Inferior parietal cortex (tissue), 1 donor: ENCODE results near the gene POLE4.

Experiments
- DNase-seq: peaks from one replicate; pipeline ENCODE4 v3.0.0-alpha.2; 2016; ENCODE audit errors: extremely low spot score

POLE4 gene, protein sequence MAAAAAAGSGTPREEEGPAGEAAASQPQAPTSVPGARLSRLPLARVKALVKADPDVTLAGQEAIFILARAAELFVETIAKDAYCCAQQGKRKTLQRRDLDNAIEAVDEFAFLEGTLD

DNA sequence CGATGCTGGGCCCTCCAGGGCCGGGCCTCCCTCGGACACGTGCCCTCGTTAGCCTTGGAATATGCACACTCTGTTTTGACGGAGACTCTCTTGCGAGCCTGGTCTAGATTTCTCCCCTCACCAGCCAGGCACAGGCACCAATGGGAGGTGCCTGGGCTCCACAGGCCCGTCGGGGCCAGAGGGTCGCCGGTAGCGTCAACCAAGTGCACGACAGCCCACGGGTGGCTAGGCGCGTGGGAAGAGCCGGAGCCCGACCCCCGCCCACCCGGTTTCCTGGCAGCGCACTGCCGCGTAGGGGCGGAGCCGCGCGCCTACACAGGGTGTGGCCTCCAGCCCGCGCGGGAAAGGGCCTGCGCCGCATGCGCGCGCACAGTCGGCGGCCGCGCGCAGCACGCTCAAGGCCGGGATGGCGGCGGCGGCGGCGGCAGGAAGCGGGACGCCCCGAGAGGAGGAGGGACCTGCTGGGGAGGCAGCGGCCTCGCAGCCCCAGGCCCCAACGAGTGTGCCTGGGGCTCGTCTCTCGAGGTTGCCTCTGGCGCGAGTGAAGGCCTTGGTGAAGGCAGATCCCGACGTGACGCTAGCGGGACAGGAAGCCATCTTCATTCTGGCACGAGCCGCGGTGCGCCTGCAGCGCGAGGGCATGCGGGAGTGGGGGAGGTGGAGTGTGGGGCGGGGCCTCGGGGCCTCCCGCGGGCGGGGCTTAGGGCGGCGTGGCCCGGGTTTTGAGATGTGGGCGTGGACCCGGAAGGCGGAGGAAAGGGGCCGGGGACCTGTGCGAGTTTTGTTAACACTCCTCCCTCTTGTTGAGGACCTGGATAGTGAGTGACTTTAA lies at the start of gene POLE4:
POLE4 (plus strand) TSS at position 370 of the 832 bp plus-strand sequence; CDS start at position 407, 37 bp downstream.
- DNase-seq = peak; percentile 82

DNA sequence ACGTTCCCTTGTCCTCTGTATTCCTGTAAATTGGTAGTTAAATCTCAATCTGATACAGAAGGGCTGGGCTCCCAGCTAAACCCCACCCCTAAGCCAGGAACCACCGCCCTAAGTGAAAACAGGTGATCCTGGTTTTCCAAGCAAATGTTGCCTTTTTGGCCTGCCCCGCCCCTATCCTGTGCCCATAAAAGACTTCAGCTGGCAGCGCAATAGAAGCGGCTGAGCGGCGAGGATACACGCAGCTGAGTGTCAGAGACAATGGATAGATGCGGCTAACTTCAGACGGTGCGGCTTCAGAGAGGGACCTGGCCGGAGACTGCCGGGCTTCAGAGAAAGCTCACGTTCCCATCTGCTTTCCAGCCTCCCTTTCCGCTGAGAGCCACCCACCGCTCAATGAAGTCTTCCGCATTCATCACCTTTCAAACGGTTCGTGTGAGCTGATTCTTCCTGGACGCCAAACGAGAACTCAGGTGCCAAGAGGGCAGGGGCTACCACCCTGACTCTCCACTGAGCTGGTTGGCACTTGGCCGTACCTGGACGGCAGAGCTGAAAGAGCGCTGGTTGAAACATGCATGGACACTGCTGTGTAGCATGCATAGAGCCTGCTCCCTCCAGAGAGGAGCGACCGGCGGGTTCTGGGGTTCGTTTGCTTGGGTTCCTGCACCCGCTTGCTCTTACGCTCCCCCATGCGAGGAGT lies 49.5 kb upstream of the POLE4 start:
- no peak for DNase-seq

DNA sequence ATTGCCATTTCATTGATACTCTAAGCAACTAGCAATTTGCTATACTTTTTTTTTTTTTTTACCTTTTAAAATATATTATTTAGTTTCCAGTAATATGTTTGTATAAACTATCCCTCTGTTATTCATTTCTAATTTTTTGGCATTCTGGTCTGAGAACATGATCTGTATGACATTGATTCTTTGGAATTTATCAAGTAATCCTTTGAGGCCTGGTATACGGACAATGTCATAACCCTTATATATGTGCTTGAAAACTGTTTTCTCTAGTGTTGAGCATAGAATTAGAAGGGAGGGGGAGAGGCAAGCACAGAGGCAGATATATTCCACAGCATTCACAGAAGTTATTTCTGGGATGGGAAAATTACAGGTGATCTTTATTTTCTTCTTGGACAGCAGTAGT lies 48.2 kb upstream of the POLE4 start:
- no peak for DNase-seq

DNA sequence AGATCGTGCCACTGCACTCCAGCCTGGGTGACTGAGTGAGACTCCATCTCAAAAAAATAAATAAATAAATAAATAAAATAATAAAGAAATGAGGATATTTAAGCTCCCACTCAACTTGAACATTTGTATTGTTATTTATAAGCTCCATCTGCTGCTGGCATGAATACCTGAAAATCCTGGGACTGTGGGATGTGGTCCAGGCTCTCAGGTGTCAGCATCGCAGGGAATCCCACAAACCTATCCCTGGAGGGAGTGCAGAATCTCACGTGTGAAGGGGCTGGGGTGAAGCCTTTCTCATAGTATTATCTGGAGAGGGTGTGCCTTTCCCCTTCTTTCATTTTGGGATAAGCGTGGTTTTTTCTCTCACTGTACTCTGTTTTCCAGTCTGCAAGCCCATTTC lies 47.4 kb upstream of the POLE4 start:
- DNase-seq = no peak

DNA sequence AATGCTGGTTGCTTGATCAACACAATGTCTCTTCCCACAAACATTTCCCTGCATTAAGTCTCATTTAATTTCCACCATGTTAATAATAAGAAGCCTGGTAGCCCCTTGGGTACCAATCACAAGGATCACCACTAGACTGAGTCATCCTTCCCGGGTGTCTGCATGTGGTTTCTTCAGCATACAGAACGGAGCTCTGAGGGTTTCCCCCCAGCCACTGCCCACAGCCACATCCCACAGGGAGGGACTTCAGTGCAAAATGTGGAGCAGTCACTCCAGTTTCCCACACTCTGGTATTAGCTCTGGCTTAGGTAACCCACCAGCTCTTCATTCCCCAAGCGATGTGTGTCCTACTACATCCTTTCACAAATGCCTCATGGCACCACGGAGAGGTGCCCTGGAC lies 42.7 kb upstream of the POLE4 start:
- DNase-seq = no peak

DNA sequence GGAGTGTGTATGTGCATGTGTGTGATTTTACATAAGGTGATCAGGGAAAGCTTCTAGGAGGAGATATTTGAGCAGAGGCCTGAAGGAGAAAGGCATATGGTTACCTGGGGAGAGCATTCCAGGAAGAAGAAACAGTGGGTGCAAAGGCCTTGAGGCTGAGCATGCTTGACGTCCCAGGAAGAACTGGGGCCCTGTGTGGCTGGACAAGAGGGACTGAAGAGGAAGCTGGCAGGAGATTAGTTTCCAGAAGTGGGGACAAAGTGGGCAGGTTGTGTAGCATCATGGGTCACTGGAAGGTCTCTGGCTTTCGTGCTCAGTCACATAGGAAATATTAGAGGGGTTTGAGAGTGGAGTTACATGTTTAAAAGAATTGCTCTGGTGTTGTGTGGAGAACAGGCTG lies 42.0 kb upstream of the POLE4 start:
- DNase-seq = no peak

DNA sequence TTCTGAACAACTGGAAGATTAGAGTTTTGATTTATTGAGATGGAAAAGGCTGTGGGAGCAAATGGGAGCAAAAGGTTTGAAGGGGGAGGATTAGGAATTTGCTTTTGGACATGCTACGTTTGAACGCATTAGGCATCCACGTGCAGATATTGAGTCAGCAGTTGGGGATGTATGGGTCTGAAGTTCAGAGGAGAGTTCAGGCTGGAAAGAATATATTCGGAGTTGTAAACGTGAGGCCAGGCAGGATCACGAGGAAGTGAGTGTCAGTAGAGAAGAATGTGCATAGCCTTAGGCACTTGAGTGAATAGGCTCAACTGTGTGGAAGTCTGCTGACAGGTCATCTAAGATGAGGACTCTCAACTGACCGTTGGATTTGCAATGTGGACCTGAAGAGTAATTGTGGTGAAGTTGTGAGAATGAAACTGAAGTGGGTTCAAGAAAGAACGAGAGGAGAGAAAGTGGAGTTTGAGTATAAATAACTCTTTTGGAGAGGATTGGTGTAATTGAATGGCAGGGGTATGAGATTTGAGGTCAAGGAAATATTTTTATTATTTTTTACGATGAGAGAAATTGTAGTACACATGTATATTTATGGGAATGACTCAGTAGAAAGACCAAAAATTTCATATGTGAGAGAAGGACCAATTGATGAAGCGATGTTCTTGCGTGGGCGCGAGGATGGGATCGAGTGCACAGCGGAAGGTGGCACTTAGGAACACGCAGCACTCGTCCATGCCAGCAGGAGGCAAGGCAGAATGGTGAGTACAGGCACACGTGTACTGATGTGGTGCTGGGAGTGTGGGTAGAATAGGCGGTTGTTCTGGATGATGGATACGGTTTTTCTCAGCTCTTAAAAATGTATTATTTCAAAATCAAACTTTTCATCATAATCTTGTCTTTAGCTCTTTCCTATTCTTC lies 40.5 kb upstream of the POLE4 start:
- DNase-seq = no peak

DNA sequence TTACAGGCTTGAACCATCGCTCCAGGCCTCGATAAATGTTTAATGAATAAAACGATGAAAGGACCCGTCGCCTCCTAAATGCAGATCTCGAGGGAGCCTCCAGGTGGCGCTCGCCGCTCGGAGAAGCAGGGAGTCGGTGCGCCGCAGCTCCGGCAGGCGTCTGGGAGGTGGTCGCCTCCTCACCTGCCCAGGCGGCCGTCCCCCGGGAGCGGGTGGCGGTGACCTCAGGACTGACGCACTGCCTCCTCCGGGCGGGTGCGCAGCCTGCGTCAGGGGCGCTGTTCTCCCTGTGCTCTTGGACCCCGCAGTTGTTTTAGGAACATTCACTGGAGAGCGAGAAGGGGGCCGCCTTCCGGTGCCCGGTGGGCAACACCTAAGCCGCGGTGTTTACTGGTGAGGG lies 38.6 kb upstream of the POLE4 start:
- DNase-seq = peak; percentile 69

DNA sequence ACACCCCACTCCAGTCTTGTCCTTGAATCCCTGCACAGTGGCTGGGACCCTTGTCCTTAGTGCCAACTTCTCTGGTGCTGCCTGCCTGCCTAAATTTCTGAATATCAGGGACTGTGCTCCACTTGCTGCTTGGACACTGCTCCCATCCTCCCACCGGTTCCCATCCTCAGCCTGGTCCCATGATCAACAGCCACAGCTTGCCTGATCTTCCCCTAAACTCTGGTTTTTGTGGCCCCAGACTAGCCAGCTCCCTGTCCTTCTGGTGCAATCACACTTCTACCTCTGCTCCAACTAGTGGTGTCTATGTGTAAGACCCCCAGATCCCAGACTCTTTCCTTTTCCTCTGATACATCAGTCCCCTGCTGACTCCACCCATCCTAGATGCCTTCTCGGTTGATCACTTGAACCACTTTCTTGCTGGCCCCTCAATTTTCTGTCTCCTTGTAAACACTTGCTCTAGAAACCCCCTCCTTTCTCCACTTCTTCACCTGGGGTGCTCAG lies 37.2 kb upstream of the POLE4 start:
- no peak for DNase-seq

DNA sequence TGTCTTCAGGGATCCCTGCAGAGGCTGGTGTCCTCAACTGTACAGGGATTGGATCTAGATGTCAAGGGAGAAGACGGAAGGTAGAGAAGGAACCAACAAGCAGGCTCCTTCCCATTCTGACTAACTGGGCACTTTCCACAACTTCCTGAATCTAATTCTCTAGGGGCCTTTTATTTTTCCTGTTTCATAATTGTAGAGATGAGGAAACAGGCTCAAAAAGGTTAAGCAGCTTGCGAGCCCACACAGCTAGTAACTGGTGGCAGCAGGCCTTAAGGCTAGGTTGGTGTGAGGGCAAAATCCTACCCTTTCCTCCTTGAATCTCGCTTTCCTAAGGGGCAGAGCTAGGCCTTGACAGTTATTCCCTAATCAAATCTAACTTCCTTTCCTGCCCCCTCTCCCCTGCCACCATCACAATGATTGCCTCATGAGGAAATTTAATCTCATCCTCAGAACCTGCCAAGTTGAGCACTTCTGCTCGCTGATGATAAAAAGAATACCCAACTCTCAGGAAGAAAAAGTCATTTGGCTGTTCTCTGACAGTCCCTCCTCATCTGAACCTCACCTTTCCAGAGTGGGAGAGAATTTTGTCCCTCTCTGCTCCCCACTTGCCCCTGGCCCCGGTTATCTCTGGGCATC lies 35.7 kb upstream of the POLE4 start:
- DNase-seq = no peak

DNA sequence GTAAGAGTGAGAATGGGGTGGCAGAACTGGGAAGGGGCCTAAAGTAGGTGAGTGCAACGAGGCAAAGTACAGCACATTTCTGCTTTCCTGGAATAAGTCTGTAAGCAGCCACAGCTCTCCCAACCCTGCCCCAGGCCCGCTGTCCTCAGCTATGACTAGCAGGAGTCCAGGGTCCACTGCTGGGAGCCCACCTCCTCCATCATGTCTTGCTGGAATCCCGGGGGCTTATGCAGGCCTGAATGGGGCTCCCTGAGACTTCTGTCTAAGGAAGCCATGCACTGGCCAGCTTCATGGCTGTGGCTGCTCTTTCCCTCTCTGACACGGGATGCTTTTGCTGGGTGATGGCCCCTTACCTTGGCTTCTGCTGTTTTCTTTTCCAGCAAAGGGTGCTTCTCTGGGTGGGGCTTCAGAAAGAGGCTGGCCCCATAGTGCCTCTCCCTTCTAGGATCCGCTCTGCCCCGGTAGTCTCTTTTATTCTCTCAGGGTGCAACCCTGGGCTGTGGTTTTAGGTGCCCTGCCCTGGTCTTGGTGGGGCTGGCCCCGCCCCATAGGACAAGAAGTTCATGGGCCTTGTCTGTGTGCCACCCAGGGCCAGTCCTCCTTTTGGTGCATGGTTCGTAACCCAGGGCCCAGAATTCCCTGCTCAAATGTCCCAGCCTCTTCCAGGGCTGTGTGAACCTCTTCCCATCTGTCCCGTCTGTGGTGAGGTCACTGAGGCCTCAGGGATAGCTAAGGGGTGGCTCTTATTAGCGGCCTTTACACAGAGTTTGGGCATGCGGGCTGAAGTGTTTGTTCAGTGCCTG lies 33.8 kb upstream of the POLE4 start:
- DNase-seq = no peak

DNA sequence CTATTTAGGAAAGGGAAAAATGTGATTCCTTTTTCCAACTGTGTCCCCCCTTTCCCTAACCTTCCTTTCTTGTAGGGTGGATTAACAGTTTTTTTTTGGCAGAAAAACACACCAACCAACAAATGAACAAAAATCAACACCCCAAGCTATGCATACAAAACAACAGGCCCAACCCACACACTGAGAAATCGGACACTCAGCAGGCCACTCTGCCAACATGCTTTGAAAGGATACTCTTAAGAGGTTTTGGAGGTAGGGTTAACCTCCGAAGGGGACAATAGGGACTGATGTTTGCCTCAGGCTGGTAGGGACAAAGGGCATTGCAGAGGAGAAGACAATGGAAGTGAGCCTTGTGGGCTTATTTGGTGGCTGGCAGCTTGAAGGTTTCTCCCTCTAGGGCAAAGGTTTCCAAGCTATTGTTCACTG lies 33.1 kb upstream of the POLE4 start:
- DNase-seq = no peak

DNA sequence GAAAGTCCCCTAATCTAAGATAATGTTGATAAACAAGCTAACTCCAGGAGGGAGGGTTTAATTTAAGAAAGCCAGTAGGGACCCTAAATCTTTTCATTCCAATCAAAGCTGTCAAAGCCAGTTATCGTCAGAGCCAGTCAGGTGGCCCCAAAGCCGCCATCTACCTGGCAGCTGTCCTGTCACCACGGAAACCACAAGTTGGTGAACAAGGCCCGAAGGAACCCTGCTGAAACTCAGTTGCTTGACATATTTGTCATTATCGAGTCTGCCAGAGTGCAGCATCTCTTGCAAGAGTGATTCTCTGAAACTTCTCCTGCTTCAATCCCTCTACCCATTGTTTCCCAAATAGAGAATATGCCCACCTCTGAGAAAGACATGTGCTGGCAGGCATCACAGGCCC lies 30.8 kb upstream of the POLE4 start:
- no peak for DNase-seq

DNA sequence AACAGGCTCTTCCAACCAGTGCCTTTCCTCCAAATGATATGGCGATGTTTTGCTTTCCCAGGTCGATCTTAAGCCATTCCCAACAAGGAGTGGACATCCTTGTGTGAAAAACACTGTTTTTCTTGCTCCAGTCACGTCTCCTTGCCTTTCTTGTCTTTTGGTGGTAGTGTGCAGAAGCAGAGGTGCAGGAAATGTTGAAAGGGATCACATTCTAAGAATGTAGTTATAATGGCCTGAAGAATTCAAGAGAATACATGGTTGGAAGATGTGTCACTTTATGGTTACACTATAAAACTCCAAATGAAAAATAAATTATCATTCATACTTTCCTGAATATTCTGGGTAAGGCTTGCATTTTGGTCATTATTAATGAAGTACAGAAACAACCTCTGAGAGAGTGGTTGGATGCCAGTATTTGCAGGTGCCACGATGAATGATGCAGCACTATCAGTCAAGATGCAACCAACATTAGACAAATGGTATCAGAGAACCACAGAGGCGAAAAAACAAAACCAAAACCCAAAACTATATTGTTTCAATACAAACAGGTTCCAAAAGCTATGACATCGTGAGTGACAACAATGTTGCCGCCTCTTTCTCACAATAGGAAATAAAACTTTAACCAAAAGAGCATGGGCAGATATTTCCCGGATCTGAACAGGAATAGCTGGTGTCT lies 27.5 kb upstream of the POLE4 start:
- DNase-seq = no peak

DNA sequence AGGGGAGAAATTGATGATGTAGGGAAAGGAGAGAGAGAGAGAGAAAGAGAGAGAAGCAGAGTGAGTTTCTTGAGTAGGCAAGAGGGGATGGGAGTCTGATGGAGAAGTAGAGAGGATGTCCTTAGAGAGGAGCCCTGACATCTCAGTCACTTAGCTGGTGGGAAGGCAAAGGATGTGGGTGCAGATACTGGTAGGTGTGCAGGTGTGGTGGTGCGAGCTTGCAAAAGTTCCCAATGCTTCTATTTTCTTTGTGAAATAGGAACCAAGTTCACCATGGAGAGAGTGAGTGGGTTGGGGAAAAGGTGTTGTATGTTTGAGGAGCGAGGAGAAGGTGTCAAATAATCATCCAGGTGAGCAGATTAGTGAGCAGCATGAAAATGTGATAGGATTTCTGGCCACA lies 26.5 kb upstream of the POLE4 start:
- no peak for DNase-seq

DNA sequence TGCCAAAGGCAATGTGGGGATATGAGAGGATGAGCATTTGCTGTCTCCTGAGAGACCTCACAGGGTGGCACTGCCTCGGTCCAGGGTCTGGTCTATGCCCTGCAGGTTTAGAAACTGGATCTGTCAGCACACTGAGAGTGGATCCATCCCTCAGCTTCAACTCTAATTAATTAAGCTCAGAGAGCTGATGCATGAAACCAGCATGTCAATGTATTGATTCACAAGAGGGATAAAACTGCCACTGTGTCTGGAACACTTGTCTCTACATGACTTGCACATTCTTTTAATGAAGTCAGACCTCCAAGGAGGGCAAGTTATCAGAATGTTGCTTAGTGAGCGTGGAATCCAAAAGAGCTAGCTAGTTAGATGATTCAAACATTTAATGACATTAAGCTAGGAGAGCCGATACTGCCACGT lies 22.5 kb upstream of the POLE4 start:
- no peak for DNase-seq

DNA sequence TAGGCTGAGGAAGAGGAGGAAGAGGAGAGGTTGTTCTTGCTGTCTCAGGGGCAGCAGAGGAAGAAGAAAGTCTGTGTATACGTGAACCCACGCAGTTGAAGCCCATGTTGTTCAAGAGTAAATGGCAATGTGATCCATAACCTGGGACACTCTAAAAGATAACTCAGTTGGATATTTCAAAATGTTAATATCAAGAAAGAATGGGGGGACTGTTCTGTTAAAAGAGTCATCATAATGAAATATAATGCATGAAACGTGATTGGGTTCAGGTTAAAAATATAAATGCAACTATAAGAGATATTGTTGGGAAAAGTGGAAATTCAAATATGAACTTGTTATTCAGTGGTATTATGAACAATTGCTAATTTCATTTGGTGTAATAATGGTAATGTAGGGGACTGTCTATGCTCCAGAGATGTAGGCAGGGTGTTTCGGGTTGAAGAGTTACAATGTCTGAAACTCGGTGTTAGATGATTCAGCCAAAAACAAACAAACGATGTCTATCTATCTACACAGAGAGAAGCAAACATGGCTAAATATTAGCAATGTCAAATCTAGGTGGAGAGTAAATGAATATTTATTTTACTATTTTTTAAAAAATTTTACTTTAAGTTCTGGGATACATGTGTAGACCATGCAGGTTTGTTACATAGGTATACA lies 21.1 kb upstream of the POLE4 start:
- no peak for DNase-seq

DNA sequence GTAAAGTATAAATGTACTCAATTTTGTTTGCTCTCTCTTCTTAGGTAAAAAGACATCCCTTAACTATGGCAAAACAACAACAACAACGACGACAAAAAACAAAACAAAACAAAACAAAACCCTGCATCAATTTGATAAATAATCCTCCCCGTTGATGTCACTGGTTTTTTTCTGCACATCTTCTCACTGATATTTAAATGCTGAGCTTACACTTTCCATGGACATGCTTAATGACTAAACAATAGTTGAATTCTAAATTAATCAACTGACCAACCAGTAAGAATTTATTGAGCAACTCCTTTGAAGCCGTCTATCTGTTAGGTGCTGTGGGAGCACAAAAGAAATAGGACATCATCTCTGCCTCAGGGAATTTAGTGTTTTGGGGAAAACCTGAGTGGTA lies 20.2 kb upstream of the POLE4 start:
- no peak for DNase-seq
